ENCODE data around the gene IDH3A. TPM values are rescaled to one million over a fixed set of nuclear protein-coding genes. Genes with fewer than 3 reads are reported as not detected.
A peak's percentile ranks its signal among the peaks of the same experiment; 100 is the strongest.

IDH3A gene
- total RNA-seq, 1 donor from 2014 or later, result 60.2 TPM

- Histone ChIP-seq H3K4me1 (peaks cover 14% of the 10 kb centered on the region), H3K27ac (no peak overlapping the region), H3K36me3 (no peaks in the 10 kb centered on the region), H3K27me3 (no peaks in the 10 kb centered on the region), H3K4me3 (no peak overlapping the region), H3K9me3 (no peaks in the 10 kb centered on the region)
- no peak for TF ChIP-seq CTCF (IDR thresholded peaks at IDR 0.05)
- no peak for TF ChIP-seq POLR2AphosphoS5 (IDR thresholded peaks at IDR 0.05; ENCODE audit: insufficient read depth in 1 of 2, low read depth in 1 of 2)
- TF ChIP-seq POLR2A (IDR thresholded peaks at IDR 0.05), result no peak
- no peak for DNase-seq (ENCODE audit: extremely low spot score in 2 of 2)
- intact Hi-C loops (cut with DNase I), result no loop called here
Measured at GRCh38 chr15:78127882-78128281, 21.3 kb upstream of the IDH3A start.

GRCh38 chr15:78129077-78129750 lies 19.9 kb upstream of the IDH3A start:
- no peak overlapping the region for H3K4me3 ChIP-seq
- no peak for TF ChIP-seq CTCF (IDR thresholded peaks at IDR 0.05)
- no peak for TF ChIP-seq POLR2A (IDR thresholded peaks at IDR 0.05)
- H3K27me3 ChIP-seq, result no peaks in the 10 kb centered on the region
- no peak overlapping the region for H3K27ac ChIP-seq
- no peaks in the 10 kb centered on the region for H3K9me3 ChIP-seq
- intact Hi-C loops (cut with DNase I), result no loop called here
- no peak for DNase-seq (ENCODE audit: extremely low spot score in 2 of 2)
- no peaks in the 10 kb centered on the region for H3K36me3 ChIP-seq
- peaks cover 16% of the 10 kb centered on the region for H3K4me1 ChIP-seq

- Histone ChIP-seq H3K4me3 (no peak overlapping the region), H3K27ac (no peak overlapping the region), H3K4me1 (peaks cover 19% of the 10 kb centered on the region), H3K9me3 (no peaks in the 10 kb centered on the region), H3K36me3 (no peaks in the 10 kb centered on the region), H3K27me3 (no peaks in the 10 kb centered on the region)
- intact Hi-C loops (cut with DNase I), result loop anchor here (10.0 kb wide), 1 partner anchor 295 kb away; no protein-coding TSS in a partner anchor
- TF ChIP-seq CTCF (IDR thresholded peaks at IDR 0.05) (no peak), POLR2A (IDR thresholded peaks at IDR 0.05) (no peak), POLR2AphosphoS5 (IDR thresholded peaks at IDR 0.05; ENCODE audit: insufficient read depth in 1 of 2, low read depth in 1 of 2) (no peak)
- no peak for DNase-seq (ENCODE audit: extremely low spot score in 2 of 2)
Measured at GRCh38 chr15:78129751-78130287, 19.3 kb upstream of the IDH3A start.

- H3K4me3 ChIP-seq, result peak overlapping the region; percentile 63 to 77
- no peaks in the 10 kb centered on the region for H3K9me3 ChIP-seq
- H3K27ac ChIP-seq, result peak overlapping the region; percentile 88
- peaks cover 22% of the 10 kb centered on the region for H3K4me1 ChIP-seq
- TF ChIP-seq CTCF (IDR thresholded peaks at IDR 0.05), result no peak
- no peak for TF ChIP-seq POLR2AphosphoS5 (IDR thresholded peaks at IDR 0.05; ENCODE audit: insufficient read depth in 1 of 2, low read depth in 1 of 2)
- no peak for TF ChIP-seq POLR2A (IDR thresholded peaks at IDR 0.05)
- intact Hi-C loops (cut with DNase I), result loop anchor here (10.0 kb wide), 1 partner anchor 294 kb away; no protein-coding TSS in a partner anchor
- DNase-seq (ENCODE audit: extremely low spot score in 2 of 2), result no peak
- H3K27me3 ChIP-seq, result no peaks in the 10 kb centered on the region
- no peaks in the 10 kb centered on the region for H3K36me3 ChIP-seq
Measured at GRCh38 chr15:78130466-78131294, 18.5 kb upstream of the IDH3A start.
